Measurements from ENCODE around the gene TM9SF4.

Gene TM9SF4

DNA sequence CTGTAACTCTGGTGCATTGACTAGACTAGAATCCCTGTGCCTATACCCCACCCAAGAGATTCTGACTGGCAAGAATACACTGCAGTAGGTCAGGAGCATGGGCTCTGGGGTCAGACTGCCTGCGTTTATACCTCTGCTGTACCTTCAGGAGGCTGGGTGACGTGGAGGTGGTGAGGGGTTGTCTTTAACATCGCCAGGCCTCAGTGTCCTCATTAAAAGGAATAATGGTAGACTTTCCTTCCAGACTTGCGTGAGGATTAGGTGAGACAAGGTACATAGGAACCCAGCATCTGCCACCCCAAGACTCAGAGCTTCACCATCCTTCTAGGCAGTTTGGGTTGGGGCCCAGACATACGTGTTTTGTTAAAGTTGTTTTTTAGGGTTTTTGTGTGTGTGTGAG, 44.3 kb downstream of the TM9SF4 start:
- no peaks in the 10 kb centered on the region for H3K79me2 ChIP-seq (ENCODE audit: control insufficient read depth, insufficient read depth, low read length, poor library complexity)
- H4K8ac ChIP-seq (ENCODE audit: low read depth, low read length): no peak overlapping the region
- no peak overlapping the region for H2AK5ac ChIP-seq (ENCODE audit: low read length)
- no peak overlapping the region for H2BK5ac ChIP-seq (ENCODE audit: low read depth, low read length, poor library complexity)
- H3K4me3 ChIP-seq (ENCODE audit: low read depth, low read length): no peak overlapping the region
- no peaks in the 10 kb centered on the region for H3K27me3 ChIP-seq (ENCODE audit: insufficient read depth, low read length)
- H3K9ac ChIP-seq (ENCODE audit: low read length): no peak overlapping the region
- no peaks in the 10 kb centered on the region for H3K4me1 ChIP-seq (ENCODE audit: control insufficient read depth in 1 of 2, insufficient read depth in 2 of 2, low read length in 2 of 2)
- H3K79me1 ChIP-seq (ENCODE audit: low read length): no peaks in the 10 kb centered on the region
- no peak overlapping the region for H3K23ac ChIP-seq (ENCODE audit: low read length)
- no peak overlapping the region for H2BK120ac ChIP-seq (ENCODE audit: insufficient read depth, low read length, poor library complexity)
- WGBS (ENCODE audit: extremely low coverage, insufficient coverage, insufficient read length): no CpG with 5 or more reads among the region's 5 CpGs
- no peak overlapping the region for H2AFZ ChIP-seq (ENCODE audit: insufficient read depth, low read length, poor library complexity)
- no peaks in the 10 kb centered on the region for H3K9me3 ChIP-seq (ENCODE audit: insufficient read depth, low read depth, low read length)
- H4K91ac ChIP-seq (ENCODE audit: low read depth, low read length): no peak overlapping the region
- no peak overlapping the region for H3K4ac ChIP-seq (ENCODE audit: low read depth, low read length)
- no peak overlapping the region for H4K12ac ChIP-seq (ENCODE audit: low read depth, low read length)
- no peak overlapping the region for H3K18ac ChIP-seq (ENCODE audit: low read length)
- H3K14ac ChIP-seq (ENCODE audit: low read length): no peak overlapping the region
- peaks cover 54 to 62% of the 10 kb centered on the region in 2 experiments for H3K36me3 ChIP-seq (ENCODE audit: control insufficient read depth in 1 of 2, insufficient read depth in 2 of 2, low read length in 2 of 2)
- H3K27ac ChIP-seq (ENCODE audit: low read depth, low read length): no peak overlapping the region
- no peak for DNase-seq
- no peak overlapping the region for H3K4me2 ChIP-seq (ENCODE audit: low read length)
- H2BK12ac ChIP-seq (ENCODE audit: low read length): no peak overlapping the region

DNA sequence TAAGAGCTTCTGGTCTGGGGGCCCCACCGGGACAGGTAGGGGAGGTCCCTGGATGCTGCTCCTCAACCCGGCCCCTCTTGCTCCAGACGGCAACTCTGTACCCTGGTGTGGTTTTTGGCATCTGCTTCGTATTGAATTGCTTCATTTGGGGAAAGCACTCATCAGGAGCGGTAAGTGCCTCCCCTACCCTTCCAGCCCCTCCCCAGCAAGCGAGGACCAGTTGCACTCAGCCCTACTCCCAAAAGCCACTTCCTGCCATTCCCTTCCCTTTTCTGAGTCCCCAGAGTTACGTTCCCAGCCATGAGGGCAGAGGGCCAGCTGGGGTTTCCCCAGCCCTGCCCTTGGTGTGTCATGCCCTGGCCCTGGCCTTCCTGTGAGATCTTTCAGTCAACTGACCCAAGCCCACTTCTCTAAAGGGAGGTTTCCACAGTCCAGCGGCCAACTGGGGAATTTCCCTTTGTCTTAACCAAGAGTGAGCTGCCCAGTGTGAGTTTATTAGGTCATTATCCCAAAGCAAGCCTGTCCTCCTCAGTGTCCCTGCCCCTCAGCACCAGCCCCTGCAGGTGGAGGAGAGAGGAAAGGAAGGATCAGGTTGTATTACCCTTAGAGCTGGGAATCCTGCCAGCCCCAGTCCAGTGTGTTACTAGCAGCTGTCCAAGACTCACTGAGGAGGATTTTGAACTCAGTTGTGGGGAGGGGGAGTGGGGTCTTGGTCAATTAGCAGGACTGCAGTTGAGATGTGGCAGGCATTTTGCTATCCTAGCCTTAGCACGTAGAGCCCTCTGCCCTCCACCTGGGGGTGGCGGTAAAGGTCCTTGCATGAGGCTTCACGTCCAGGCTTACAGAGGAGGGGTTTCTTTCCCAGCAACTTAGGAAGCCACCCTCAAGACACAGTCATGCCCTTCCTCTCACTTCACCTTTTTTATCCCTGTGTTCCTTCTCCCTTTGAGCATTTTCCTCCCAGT, 45.8 kb downstream of the TM9SF4 start:
- Histone ChIP-seq H4K8ac (ENCODE audit: low read depth, low read length) (no peak overlapping the region), H3K4me2 (ENCODE audit: low read length) (no peak overlapping the region), H3K27ac (ENCODE audit: low read depth, low read length) (no peak overlapping the region), H3K4me1 (ENCODE audit: control insufficient read depth in 1 of 2, insufficient read depth in 2 of 2, low read length in 2 of 2) (no peaks in the 10 kb centered on the region), H3K18ac (ENCODE audit: low read length) (no peak overlapping the region), H3K14ac (ENCODE audit: low read length) (no peak overlapping the region), H3K4me3 (ENCODE audit: low read depth, low read length) (no peak overlapping the region), H2AK5ac (ENCODE audit: low read length) (no peak overlapping the region), H3K27me3 (ENCODE audit: insufficient read depth, low read length) (no peaks in the 10 kb centered on the region), H3K9me3 (ENCODE audit: insufficient read depth, low read depth, low read length) (no peaks in the 10 kb centered on the region), H3K79me1 (ENCODE audit: low read length) (no peaks in the 10 kb centered on the region), H3K23ac (ENCODE audit: low read length) (no peak overlapping the region), H3K4ac (ENCODE audit: low read depth, low read length) (no peak overlapping the region), H2BK5ac (ENCODE audit: low read depth, low read length, poor library complexity) (no peak overlapping the region), H2AFZ (ENCODE audit: insufficient read depth, low read length, poor library complexity) (no peak overlapping the region), H2BK12ac (ENCODE audit: low read length) (no peak overlapping the region), H4K12ac (ENCODE audit: low read depth, low read length) (no peak overlapping the region), H2BK120ac (ENCODE audit: insufficient read depth, low read length, poor library complexity) (no peak overlapping the region), H3K9ac (ENCODE audit: low read length) (no peak overlapping the region), H3K79me2 (ENCODE audit: control insufficient read depth, insufficient read depth, low read length, poor library complexity) (no peaks in the 10 kb centered on the region), H4K91ac (ENCODE audit: low read depth, low read length) (no peak overlapping the region), H3K36me3 (ENCODE audit: control insufficient read depth in 1 of 2, insufficient read depth in 2 of 2, low read length in 2 of 2) (peaks cover 58 to 69% of the 10 kb centered on the region in 2 experiments)
- peak; percentile 54 to 59 for DNase-seq
- WGBS (ENCODE audit: extremely low coverage, insufficient coverage, insufficient read length): no CpG with 5 or more reads among the region's 11 CpGs

DNA sequence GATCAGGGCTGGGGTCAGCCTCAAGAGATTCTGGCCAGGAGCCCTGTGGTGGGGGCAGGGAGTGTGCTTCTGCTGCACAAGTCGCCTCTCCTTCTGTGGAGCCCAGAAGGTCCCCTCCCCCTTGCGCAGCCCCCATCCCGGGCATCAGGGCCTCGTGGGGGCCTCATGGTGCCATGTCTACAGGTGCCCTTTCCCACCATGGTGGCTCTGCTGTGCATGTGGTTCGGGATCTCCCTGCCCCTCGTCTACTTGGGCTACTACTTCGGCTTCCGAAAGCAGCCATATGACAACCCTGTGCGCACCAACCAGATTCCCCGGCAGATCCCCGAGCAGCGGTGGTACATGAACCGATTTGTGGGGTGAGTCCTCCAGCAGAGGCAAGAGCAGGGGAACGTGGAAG, 48.1 kb downstream of the TM9SF4 start:
- no peak overlapping the region for H3K18ac ChIP-seq (ENCODE audit: low read length)
- WGBS (ENCODE audit: extremely low coverage, insufficient coverage, insufficient read length): no CpG with 5 or more reads among the region's 14 CpGs
- no peak for DNase-seq

DNA sequence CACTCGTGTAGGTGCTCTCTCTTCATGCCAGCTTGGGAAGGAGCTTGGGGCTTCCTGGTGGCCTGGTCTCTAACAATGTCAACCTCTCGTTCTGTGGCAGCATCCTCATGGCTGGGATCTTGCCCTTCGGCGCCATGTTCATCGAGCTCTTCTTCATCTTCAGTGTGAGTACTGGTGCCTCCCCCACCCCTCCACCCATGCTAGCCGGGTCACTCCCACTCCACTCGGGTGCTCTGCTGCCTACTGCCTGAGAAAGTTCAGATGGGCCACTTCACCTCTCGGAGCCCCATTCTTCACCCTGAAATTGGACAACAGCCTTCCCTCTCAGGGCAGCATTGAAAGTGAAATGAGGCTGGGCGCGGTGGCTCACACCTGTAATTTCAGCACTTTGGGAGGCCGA, 48.8 kb downstream of the TM9SF4 start:
- Histone ChIP-seq H3K4ac (ENCODE audit: low read depth, low read length) (no peak overlapping the region), H2AK5ac (ENCODE audit: low read length) (no peak overlapping the region), H3K27me3 (ENCODE audit: insufficient read depth, low read length) (no peaks in the 10 kb centered on the region), H3K36me3 (ENCODE audit: control insufficient read depth in 1 of 2, insufficient read depth in 2 of 2, low read length in 2 of 2) (peaks cover 50 to 65% of the 10 kb centered on the region in 2 experiments), H3K9me3 (ENCODE audit: insufficient read depth, low read depth, low read length) (no peaks in the 10 kb centered on the region), H2AFZ (ENCODE audit: insufficient read depth, low read length, poor library complexity) (no peak overlapping the region), H3K4me2 (ENCODE audit: low read length) (no peak overlapping the region), H2BK120ac (ENCODE audit: insufficient read depth, low read length, poor library complexity) (no peak overlapping the region), H3K79me1 (ENCODE audit: low read length) (no peaks in the 10 kb centered on the region), H3K18ac (ENCODE audit: low read length) (no peak overlapping the region), H3K14ac (ENCODE audit: low read length) (no peak overlapping the region), H4K8ac (ENCODE audit: low read depth, low read length) (no peak overlapping the region), H3K27ac (ENCODE audit: low read depth, low read length) (no peak overlapping the region), H3K23ac (ENCODE audit: low read length) (no peak overlapping the region), H2BK12ac (ENCODE audit: low read length) (no peak overlapping the region), H3K9ac (ENCODE audit: low read length) (no peak overlapping the region), H3K4me1 (ENCODE audit: control insufficient read depth in 1 of 2, insufficient read depth in 2 of 2, low read length in 2 of 2) (no peaks in the 10 kb centered on the region), H2BK5ac (ENCODE audit: low read depth, low read length, poor library complexity) (no peak overlapping the region), H4K12ac (ENCODE audit: low read depth, low read length) (no peak overlapping the region), H4K91ac (ENCODE audit: low read depth, low read length) (no peak overlapping the region), H3K4me3 (ENCODE audit: low read depth, low read length) (no peak overlapping the region), H3K79me2 (ENCODE audit: control insufficient read depth, insufficient read depth, low read length, poor library complexity) (no peaks in the 10 kb centered on the region)
- DNase-seq: no peak
- no CpG with 5 or more reads among the region's 11 CpGs for WGBS (ENCODE audit: extremely low coverage, insufficient coverage, insufficient read length)

More for the DNA sequence above, 48.1 kb downstream of the TM9SF4 start:
- Histone ChIP-seq H3K36me3 (ENCODE audit: control insufficient read depth in 1 of 2, insufficient read depth in 2 of 2, low read length in 2 of 2) (peaks cover 50 to 68% of the 10 kb centered on the region in 2 experiments), H3K14ac (ENCODE audit: low read length) (no peak overlapping the region), H2BK5ac (ENCODE audit: low read depth, low read length, poor library complexity) (no peak overlapping the region), H3K79me1 (ENCODE audit: low read length) (no peaks in the 10 kb centered on the region), H4K91ac (ENCODE audit: low read depth, low read length) (no peak overlapping the region), H2BK12ac (ENCODE audit: low read length) (no peak overlapping the region), H3K23ac (ENCODE audit: low read length) (no peak overlapping the region), H3K4me1 (ENCODE audit: control insufficient read depth in 1 of 2, insufficient read depth in 2 of 2, low read length in 2 of 2) (no peaks in the 10 kb centered on the region), H3K9me3 (ENCODE audit: insufficient read depth, low read depth, low read length) (no peaks in the 10 kb centered on the region), H4K12ac (ENCODE audit: low read depth, low read length) (no peak overlapping the region), H2AK5ac (ENCODE audit: low read length) (no peak overlapping the region), H3K79me2 (ENCODE audit: control insufficient read depth, insufficient read depth, low read length, poor library complexity) (no peaks in the 10 kb centered on the region), H2BK120ac (ENCODE audit: insufficient read depth, low read length, poor library complexity) (no peak overlapping the region), H3K27ac (ENCODE audit: low read depth, low read length) (no peak overlapping the region), H3K4ac (ENCODE audit: low read depth, low read length) (no peak overlapping the region), H2AFZ (ENCODE audit: insufficient read depth, low read length, poor library complexity) (no peak overlapping the region), H3K9ac (ENCODE audit: low read length) (no peak overlapping the region), H4K8ac (ENCODE audit: low read depth, low read length) (no peak overlapping the region), H3K4me2 (ENCODE audit: low read length) (no peak overlapping the region), H3K4me3 (ENCODE audit: low read depth, low read length) (peak overlapping the region; percentile 30), H3K27me3 (ENCODE audit: insufficient read depth, low read length) (no peaks in the 10 kb centered on the region)
